Activated naive CD8-positive, alpha-beta T cell (primary cell): ENCODE data around the gene GSTT4.

ENCODE experiments used
- H3K27ac Mint-ChIP-seq: one replicate; pipeline ENCODE4 v1.8.0; 2021; ENCODE audit warnings: mixed read lengths
- H3K27me3 Mint-ChIP-seq: one replicate; pipeline ENCODE4 v1.8.0; 2021; ENCODE audit warnings: mixed read lengths
- H3K36me3 Mint-ChIP-seq: one replicate; pipeline ENCODE4 v1.8.0; 2021; ENCODE audit warnings: mixed read lengths
- H3K4me1 Mint-ChIP-seq: one replicate; pipeline ENCODE4 v1.8.0; 2021; ENCODE audit warnings: low read depth, mixed read lengths
- H3K4me3 Mint-ChIP-seq: one replicate; pipeline ENCODE4 v1.8.0; 2021; ENCODE audit warnings: mild to moderate bottlenecking, mixed read lengths
- H3K9me3 Mint-ChIP-seq: one replicate; pipeline ENCODE4 v1.8.0; 2021; ENCODE audit warnings: low read depth, mixed read lengths

GSTT4 gene

DNA sequence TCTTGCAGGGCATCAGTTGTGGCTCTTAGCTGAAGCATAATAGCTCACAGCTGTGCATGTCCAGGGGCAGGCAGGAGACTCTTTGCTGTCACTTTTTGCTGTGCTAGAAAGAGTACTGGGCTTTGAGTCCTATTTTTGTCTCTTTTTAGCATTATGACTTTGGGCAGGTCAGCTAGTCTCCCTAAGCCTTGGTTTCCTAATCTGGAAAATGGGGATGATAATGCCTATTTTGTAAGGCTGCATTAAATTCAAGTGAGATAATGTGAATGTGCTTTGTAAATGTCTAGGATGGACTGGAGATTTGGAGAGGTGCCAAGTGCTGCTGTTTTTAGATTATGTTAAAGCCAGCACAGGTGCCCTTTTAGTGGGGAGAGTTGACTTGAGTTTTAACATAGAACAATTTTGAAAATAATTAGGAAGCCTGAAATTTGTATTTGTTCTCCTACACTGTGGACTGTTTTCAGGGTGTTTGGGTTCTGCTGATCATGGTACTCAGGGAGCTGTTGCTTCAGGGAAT lies 25.0 kb upstream of the GSTT4 start:
- H3K4me1 Mint-ChIP-seq: peaks cover 56% of the 10 kb centered on the region
- no peaks in the 10 kb centered on the region for H3K9me3 Mint-ChIP-seq
- H3K27me3 Mint-ChIP-seq: no peaks in the 10 kb centered on the region
- H3K27ac Mint-ChIP-seq: peak overlapping the region; percentile 61
- H3K4me3 Mint-ChIP-seq: no peak overlapping the region
- peaks cover 7% of the 10 kb centered on the region for H3K36me3 Mint-ChIP-seq

DNA sequence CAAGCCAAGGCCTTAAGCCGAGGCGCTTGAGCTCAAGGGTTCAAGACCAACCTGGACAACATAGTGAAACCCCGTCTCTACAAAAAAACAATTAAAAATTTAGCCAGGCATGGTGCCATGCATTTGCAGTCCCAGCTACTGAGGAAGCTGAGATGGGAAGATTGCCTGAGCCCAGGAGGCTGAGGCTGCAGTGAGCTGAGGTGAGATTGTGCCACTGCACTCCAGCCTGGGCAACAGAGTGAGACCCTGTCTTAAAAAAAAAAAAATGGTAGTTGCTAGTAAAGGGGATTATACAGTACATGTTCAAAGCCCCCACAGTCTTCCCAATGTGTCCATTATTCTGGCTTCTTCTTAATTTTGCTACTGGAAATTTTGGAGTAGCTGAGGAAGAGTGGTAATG lies 24.1 kb upstream of the GSTT4 start:
- no peak overlapping the region for H3K4me3 Mint-ChIP-seq
- peaks cover 12% of the 10 kb centered on the region for H3K36me3 Mint-ChIP-seq
- H3K9me3 Mint-ChIP-seq: no peaks in the 10 kb centered on the region
- no peaks in the 10 kb centered on the region for H3K27me3 Mint-ChIP-seq
- no peak overlapping the region for H3K27ac Mint-ChIP-seq
- H3K4me1 Mint-ChIP-seq: peaks cover 57% of the 10 kb centered on the region

DNA sequence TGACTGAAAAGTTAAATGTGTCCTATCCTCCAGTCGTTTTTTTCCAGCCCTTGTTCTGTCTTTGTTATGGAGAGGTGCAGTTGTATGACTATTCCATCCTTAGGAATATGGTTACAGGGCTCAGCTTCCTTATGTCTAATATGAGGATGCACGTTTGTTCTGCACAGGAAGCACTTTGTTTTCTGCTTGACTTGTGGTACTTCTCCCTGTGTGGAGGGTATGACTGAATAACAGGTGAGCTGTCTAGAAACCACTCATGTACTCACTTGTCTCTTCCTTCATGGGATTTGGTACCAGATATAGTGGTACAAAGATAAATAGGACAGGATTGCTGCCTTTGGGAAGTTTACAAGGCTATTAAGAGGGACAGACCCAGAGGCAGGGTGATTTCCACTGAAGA lies 23.3 kb upstream of the GSTT4 start:
- Mint-ChIP-seq H3K4me3 (no peak overlapping the region), H3K36me3 (peaks cover 13% of the 10 kb centered on the region), H3K27me3 (no peaks in the 10 kb centered on the region), H3K4me1 (peaks cover 59% of the 10 kb centered on the region), H3K9me3 (no peaks in the 10 kb centered on the region), H3K27ac (peak overlapping the region; percentile 6)

DNA sequence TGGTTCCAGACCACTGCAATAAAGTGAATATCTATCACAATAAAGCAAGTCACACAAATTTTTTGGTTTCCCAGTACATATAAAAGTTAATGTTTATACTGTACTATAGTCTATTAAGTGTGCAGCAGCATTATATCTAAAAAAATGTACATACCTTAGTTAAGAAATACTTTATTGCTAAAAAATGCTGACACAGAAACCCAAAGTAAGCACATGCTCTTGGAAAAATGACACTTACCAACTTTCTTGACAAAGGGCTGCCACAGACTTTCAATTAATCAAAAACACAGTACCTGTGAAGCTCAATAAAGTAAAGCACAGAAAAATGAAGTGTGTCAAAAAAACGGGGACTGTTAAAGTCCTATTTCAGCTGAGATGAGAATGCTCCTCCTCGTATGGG lies 22.7 kb upstream of the GSTT4 start:
- H3K27ac Mint-ChIP-seq: no peak overlapping the region
- H3K4me1 Mint-ChIP-seq: peaks cover 61% of the 10 kb centered on the region
- no peaks in the 10 kb centered on the region for H3K9me3 Mint-ChIP-seq
- H3K4me3 Mint-ChIP-seq: no peak overlapping the region
- H3K36me3 Mint-ChIP-seq: peaks cover 13% of the 10 kb centered on the region
- no peaks in the 10 kb centered on the region for H3K27me3 Mint-ChIP-seq

DNA sequence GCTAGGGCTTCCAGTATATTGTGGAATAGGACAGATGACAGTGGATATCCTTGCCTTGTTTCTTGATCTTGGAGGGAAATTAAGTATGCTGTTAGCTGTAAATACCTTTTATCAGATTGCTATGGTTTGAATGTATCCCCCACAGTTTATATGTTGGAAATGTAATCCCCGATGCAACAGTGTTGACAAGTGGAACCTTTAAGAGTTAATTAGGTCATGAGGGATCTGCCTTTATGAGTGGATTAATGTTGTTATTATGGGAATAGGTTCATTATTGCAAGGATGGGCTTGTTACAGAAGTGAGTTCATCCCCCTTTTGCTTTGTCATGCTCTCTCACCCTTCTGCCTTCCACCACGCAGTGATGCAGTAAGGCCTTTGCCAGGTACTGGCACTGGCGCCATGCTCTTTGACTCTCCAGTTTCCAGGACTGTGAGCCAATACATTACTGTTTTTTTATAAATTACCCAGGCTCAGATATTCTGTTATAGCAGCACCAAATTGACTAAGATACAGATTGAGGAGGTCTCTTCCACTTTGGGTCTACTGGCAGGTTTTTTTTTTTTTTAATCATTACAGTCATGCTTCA lies 22.2 kb upstream of the GSTT4 start:
- Mint-ChIP-seq H3K4me1 (peaks cover 66% of the 10 kb centered on the region), H3K27ac (peak overlapping the region; percentile 25), H3K9me3 (no peaks in the 10 kb centered on the region)

DNA sequence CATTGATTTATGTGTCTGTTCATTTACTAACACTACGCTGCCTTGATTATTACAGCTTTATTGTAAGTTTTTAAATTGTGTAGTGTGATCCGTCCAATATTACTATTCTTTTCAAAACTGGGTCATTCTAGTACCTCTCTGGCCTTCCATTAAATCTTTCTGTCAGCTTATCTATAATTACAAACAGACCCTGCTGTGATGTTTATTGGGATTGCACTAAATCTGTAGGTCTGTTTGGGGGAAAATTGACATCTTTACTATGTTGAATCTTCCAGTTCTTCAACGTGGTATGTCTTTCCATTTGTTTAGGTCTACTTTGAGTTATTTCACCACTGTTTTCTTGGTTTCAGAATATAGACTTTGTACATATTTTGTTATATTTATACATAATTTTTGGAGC lies 21.5 kb upstream of the GSTT4 start:
- Mint-ChIP-seq H3K36me3 (peaks cover 13% of the 10 kb centered on the region), H3K27me3 (no peaks in the 10 kb centered on the region), H3K4me3 (no peak overlapping the region), H3K9me3 (no peaks in the 10 kb centered on the region), H3K27ac (peak overlapping the region; percentile 46), H3K4me1 (peaks cover 64% of the 10 kb centered on the region)

More for the DNA sequence above, 22.2 kb upstream of the GSTT4 start:
- H3K36me3 Mint-ChIP-seq: peaks cover 13% of the 10 kb centered on the region
- no peak overlapping the region for H3K4me3 Mint-ChIP-seq
- H3K27me3 Mint-ChIP-seq: no peaks in the 10 kb centered on the region

DNA sequence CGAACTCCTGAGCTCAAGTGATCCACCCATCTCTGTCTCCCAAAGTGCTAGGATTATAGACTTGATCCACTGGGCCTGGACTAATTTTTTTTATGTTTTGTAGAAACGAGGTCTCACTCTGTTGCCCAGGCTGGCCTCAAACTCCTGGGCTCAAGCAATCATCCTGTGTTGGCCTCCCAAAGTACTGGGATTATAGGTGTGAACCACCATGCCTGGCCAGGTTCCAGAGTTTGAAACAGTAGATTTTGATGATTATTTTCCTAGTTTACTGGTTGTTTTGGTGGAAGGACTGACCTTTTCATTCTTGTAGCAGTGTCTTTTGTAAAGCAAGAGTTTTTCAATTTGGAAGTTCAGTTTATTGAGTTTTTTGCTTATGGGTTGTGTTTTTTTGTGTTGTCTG lies 20.8 kb upstream of the GSTT4 start:
- Mint-ChIP-seq H3K9me3 (no peaks in the 10 kb centered on the region), H3K36me3 (peaks cover 13% of the 10 kb centered on the region), H3K27ac (no peak overlapping the region), H3K27me3 (no peaks in the 10 kb centered on the region), H3K4me3 (no peak overlapping the region), H3K4me1 (peaks cover 65% of the 10 kb centered on the region)

DNA sequence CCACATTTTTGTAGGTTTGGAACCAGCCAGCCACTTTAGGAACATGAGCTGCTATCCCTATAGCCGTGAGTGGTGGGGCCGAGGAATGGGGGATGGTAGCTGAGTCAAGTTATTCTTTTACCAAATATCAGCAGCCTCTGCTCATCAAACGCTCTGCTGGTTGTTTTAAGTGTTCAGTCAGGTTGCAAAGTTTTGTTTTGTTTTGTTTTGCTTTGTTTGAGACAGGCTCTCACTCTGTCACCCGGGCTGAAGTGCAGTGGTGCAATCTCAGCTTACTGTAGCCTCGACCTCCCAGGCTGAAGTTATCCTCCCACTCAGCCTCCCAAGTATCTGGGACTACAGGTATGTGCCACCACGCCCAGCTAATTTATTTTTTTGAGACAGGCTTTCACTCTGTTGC lies 20.2 kb upstream of the GSTT4 start:
- Mint-ChIP-seq H3K9me3 (no peaks in the 10 kb centered on the region), H3K4me1 (peaks cover 67% of the 10 kb centered on the region), H3K27me3 (no peaks in the 10 kb centered on the region), H3K4me3 (no peak overlapping the region), H3K27ac (no peak overlapping the region), H3K36me3 (peaks cover 15% of the 10 kb centered on the region)

DNA sequence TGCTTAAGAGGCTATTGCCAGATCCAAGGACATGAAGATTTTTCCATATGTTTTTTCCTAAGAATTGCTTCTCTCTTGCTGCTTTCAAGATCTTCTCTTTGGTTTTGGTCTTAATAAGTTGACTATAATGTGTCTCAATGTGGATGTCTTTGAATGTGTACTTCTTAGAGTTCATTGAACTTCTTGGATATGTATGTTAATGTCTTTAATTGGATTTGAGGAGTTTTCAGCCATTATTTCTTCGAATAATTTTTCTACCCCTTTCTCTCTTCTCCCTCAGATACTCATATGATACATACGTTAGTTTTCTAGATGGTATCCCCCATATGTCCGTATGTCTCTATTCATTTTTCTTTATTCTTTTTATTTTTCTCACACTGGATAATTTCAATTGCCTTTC lies 19.1 kb upstream of the GSTT4 start:
- no peaks in the 10 kb centered on the region for H3K9me3 Mint-ChIP-seq
- H3K4me3 Mint-ChIP-seq: no peak overlapping the region
- peak overlapping the region; percentile 18 for H3K27ac Mint-ChIP-seq
- H3K36me3 Mint-ChIP-seq: peaks cover 16% of the 10 kb centered on the region
- no peaks in the 10 kb centered on the region for H3K27me3 Mint-ChIP-seq
- peaks cover 66% of the 10 kb centered on the region for H3K4me1 Mint-ChIP-seq

DNA sequence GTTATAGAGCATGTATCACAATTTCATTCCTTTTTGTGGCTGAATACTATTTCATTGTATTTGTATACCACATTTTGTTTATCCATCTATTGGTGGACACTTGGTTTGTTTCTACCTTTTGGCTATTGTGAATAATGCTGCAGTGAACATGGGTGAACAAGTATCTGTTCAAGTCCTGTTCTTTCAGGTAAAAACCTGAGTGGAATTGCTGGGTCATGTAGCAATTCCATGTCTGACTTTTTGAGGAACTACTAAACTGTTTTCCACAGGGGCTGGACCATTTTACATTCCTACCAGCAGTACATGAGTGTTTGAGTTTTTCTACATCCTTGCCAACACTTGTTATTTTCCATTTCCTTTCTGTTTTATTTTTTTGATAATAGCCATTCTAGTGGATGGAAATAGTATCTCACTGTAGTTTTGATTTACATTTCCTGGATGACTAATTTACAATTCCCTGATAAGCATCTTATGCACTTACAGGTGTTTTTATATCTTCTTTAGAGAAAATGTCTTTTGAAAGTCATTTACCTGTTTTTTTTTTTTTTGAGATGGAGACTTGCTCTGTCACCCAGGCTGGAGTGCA lies 18.0 kb upstream of the GSTT4 start:
- Mint-ChIP-seq H3K4me3 (peak overlapping the region; percentile 3), H3K36me3 (peaks cover 17% of the 10 kb centered on the region), H3K4me1 (peaks cover 60% of the 10 kb centered on the region), H3K27ac (peak overlapping the region; percentile 38), H3K9me3 (no peaks in the 10 kb centered on the region), H3K27me3 (no peaks in the 10 kb centered on the region)

DNA sequence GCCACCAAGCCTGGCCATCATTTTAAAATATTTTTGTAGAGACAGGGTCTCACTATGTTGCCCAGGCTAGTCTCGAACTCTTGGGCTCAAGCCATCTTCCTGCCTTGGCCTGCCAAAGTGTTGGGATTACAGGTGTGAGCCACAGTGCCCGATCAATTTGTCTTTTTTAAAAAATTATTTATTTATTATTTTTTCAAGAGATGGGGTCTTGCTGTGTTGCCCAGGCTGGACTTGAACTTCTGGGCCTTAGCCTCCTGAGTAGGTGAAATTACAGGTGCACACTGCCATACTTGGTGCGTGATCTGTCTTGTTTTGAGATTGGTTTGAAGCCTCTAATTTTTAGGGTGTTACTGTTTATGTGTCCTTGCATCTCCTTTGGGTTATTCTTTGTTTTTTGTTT lies 16.1 kb upstream of the GSTT4 start:
- H3K4me1 Mint-ChIP-seq: peaks cover 53% of the 10 kb centered on the region
- peaks cover 21% of the 10 kb centered on the region for H3K36me3 Mint-ChIP-seq

DNA sequence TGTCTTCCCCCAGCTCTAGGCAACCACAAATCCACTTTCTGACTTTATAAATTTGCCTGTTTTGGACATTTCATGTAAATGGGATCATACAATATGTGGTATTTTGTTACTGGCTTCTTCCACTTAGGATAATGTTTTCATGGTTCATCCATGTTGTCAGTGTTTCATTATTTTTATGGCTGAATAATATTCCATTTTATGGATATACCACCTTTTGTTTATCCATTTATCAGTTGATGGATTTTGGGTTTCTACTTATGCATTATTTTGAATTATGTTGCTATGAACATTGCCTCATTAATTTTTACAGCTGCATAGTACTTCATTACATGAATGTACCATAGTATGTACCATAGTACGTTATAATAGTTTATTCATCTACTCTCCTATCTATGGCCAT lies 10.9 kb upstream of the GSTT4 start:
- H3K4me3 Mint-ChIP-seq: no peak overlapping the region
- H3K27me3 Mint-ChIP-seq: no peaks in the 10 kb centered on the region
- peaks cover 41% of the 10 kb centered on the region for H3K4me1 Mint-ChIP-seq
- peaks cover 17% of the 10 kb centered on the region for H3K36me3 Mint-ChIP-seq
- peaks cover 8% of the 10 kb centered on the region for H3K9me3 Mint-ChIP-seq
- peak overlapping the region; percentile 28 for H3K27ac Mint-ChIP-seq

More for the DNA sequence above, 16.1 kb upstream of the GSTT4 start:
- H3K4me3 Mint-ChIP-seq: no peak overlapping the region
- peaks cover 3% of the 10 kb centered on the region for H3K9me3 Mint-ChIP-seq
- no peaks in the 10 kb centered on the region for H3K27me3 Mint-ChIP-seq
- no peak overlapping the region for H3K27ac Mint-ChIP-seq

DNA sequence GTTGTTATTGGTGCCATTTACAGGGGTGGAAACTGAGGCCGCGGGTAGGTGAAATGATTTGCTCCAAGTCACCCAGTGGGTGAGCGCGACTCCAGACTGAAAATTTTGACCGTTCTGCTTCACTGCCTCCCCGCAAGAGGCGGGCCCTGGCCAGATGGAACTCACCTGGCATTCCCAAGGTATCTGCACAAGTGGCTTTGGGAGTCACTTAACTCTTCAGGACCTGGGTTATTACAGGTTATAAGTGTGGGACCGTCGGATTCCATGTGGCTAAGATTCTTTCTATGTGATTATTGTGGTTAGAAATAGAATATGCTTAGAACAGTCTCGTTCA lies 6.4 kb upstream of the GSTT4 start:
- H3K4me3 Mint-ChIP-seq: peak overlapping the region; percentile 95
- peaks cover 8% of the 10 kb centered on the region for H3K36me3 Mint-ChIP-seq
- peak overlapping the region; percentile 90 for H3K27ac Mint-ChIP-seq
- no peaks in the 10 kb centered on the region for H3K27me3 Mint-ChIP-seq
- H3K9me3 Mint-ChIP-seq: peaks cover 8% of the 10 kb centered on the region
- H3K4me1 Mint-ChIP-seq: peaks cover 33% of the 10 kb centered on the region

DNA sequence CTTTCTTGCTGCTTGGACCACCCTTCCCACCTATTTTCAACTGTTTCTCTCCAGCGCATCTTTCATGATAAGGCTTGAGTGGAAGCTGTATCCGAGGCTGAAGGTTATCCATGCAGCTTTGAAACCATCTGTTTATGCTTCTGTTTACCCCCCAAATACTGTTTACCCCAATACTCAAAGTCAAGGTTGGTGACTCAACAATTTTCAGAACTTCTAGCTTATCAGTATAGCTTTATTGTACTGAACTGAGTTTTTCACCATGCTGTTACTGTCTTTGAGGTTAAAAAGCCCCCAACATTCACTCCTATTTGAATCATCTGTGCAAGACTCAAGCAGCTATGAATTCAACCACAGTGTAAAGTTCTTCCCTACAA lies 4.8 kb upstream of the GSTT4 start:
- Mint-ChIP-seq H3K36me3 (no peaks in the 10 kb centered on the region), H3K27ac (peak overlapping the region; percentile 69), H3K9me3 (no peaks in the 10 kb centered on the region), H3K4me3 (peak overlapping the region; percentile 75), H3K27me3 (no peaks in the 10 kb centered on the region), H3K4me1 (peaks cover 26% of the 10 kb centered on the region)

DNA sequence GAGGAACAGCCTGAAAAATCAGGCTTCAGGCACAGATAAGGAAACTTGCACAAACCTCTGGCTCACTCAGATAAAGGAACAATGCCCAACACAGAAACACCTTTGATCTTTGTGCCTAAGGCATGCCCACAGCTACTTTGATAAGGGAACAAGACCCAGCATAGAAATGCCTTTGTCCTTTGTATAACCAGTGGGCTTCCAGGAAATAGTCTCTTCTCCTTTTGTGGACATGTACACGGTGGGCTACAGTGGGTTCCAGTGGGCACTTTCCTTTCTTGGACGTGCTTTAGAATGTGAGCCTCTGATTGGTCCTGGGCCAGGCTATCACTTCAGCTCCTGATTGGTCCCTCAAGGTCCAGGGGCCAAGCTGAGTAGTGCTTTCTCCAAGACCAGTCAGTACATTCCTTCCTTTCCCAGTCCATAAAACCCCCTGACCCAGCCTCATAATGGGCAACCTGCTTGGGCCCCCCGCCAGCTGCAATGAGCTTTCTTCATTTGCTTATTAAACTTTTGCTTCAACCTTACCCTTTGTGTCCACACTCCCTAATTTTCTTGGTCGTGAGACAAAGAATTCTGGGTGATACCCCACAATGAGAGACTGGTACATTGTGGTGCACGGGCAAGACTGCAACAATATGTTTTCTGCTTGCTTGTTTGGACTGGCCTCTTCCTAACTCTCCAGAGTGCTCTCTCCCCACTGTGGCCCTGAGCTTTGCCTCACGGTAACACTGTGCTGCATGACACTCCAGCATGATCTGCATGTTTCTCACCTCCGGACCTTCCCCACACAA lies 4.2 kb upstream of the GSTT4 start:
- Mint-ChIP-seq H3K36me3 (no peaks in the 10 kb centered on the region), H3K27ac (peak overlapping the region; percentile 69)

More for the DNA sequence above, 4.2 kb upstream of the GSTT4 start:
- Mint-ChIP-seq H3K4me1 (peaks cover 24% of the 10 kb centered on the region), H3K4me3 (peak overlapping the region; percentile 75), H3K27me3 (no peaks in the 10 kb centered on the region), H3K9me3 (no peaks in the 10 kb centered on the region)
